ENCODE measurements around the gene NCAPG2.
"Not testable (repeated sequence)": the region's sequence is repeated elsewhere in the genome, so short reads cannot be mapped to it uniquely, and the experiment has no call there.

The NCAPG2 gene

GRCh38 chr7:158626289-158626688 is 78.3 kb downstream of the NCAPG2 start:
- DNase-seq: not testable (repeated sequence)

- no peak for DNase-seq
Observed at GRCh38 chr7:158623241-158623640, 81.4 kb downstream of the NCAPG2 start.

- DNase-seq: no peak
Observed at GRCh38 chr7:158620839-158621441, 83.7 kb downstream of the NCAPG2 start.

GRCh38 chr7:158620418-158620817 is 84.2 kb downstream of the NCAPG2 start:
- DNase-seq: no peak

GRCh38 chr7:158618745-158619140 is 85.9 kb downstream of the NCAPG2 start:
- no peak for DNase-seq

GRCh38 chr7:158617737-158618128 is 86.9 kb downstream of the NCAPG2 start:
- DNase-seq: no peak

- DNase-seq: peak; percentile 19
Observed at GRCh38 chr7:158616050-158616449, 88.6 kb downstream of the NCAPG2 start.

GRCh38 chr7:158614700-158615099 is 89.9 kb downstream of the NCAPG2 start:
- no peak for DNase-seq

GRCh38 chr7:158613481-158613880 is 91.1 kb downstream of the NCAPG2 start:
- DNase-seq: peak; percentile 20

- DNase-seq: no peak
Observed at GRCh38 chr7:158612546-158612945, 92.1 kb downstream of the NCAPG2 start.

- DNase-seq: no peak
Observed at GRCh38 chr7:158611541-158611940, 93.1 kb downstream of the NCAPG2 start.

- DNase-seq: no peak
Observed at GRCh38 chr7:158609313-158609974, 95.2 kb downstream of the NCAPG2 start.

GRCh38 chr7:158607563-158607962 is 97.0 kb downstream of the NCAPG2 start:
- no peak for DNase-seq

GRCh38 chr7:158606671-158607424 is 97.8 kb downstream of the NCAPG2 start:
- no peak for DNase-seq

GRCh38 chr7:158606129-158606528 is 98.5 kb downstream of the NCAPG2 start:
- DNase-seq: no peak

GRCh38 chr7:158603773-158604755 is 100.5 kb downstream of the NCAPG2 start:
- no peak for DNase-seq

- no peak for DNase-seq
Observed at GRCh38 chr7:158602905-158603772, 101.5 kb downstream of the NCAPG2 start.

GRCh38 chr7:158602041-158602440 is 102.6 kb downstream of the NCAPG2 start:
- no peak for DNase-seq

- no peak for DNase-seq
Observed at GRCh38 chr7:158601090-158601489, 103.5 kb downstream of the NCAPG2 start.

- DNase-seq: peak; percentile 12
Observed at GRCh38 chr7:158596745-158597144, 107.9 kb downstream of the NCAPG2 start.

- no peak for DNase-seq
Observed at GRCh38 chr7:158596309-158596708, 108.3 kb downstream of the NCAPG2 start.

GRCh38 chr7:158595068-158595467 is 109.5 kb downstream of the NCAPG2 start:
- DNase-seq: no peak

Data from NCI-H69 (cell line).